Measurements from ENCODE around the gene TSHZ1.

DNA sequence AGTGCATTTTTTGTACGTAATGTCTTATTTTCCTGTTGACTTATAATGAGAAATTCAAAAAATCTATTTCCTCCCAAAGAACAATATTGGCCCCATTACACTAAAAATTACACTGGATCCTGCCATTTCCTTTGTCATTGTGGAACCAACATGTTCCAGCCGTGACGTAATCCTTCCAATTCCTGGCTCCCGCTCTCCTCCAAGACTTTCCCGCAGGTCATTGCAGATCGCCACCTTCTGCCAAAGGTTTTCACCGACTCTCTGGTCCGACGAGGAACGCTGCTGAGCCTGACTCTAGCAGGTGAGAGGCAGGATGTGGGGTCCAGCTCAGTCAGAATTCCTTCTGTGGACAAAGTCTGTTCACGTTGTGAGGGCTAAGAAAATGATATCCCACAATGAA lies 39.7 kb upstream of the TSHZ1 start:
- TF ChIP-seq, protein P1, sequence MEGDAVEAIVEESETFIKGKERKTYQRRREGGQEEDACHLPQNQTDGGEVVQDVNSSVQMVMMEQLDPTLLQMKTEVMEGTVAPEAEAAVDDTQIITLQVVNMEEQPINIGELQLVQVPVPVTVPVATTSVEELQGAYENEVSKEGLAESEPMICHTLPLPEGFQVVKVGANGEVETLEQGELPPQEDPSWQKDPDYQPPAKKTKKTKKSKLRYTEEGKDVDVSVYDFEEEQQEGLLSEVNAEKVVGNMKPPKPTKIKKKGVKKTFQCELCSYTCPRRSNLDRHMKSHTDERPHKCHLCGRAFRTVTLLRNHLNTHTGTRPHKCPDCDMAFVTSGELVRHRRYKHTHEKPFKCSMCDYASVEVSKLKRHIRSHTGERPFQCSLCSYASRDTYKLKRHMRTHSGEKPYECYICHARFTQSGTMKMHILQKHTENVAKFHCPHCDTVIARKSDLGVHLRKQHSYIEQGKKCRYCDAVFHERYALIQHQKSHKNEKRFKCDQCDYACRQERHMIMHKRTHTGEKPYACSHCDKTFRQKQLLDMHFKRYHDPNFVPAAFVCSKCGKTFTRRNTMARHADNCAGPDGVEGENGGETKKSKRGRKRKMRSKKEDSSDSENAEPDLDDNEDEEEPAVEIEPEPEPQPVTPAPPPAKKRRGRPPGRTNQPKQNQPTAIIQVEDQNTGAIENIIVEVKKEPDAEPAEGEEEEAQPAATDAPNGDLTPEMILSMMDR (IDR thresholded peaks at IDR 0.05; ENCODE audit: low read length): no peak
- TF ChIP-seq EZH2 (IDR thresholded peaks at IDR 0.05; ENCODE audit: borderline replicate concordance, low read length): no peak
